Tibial artery (tissue), 4 donors: ENCODE data around the gene ZNF212.
"Not testable (repeated sequence)": the region's sequence is repeated elsewhere in the genome, so short reads cannot be mapped to it uniquely, and the experiment has no call there.

Experiments
- DNase-seq, 2 donors: peaks; one replicate each; pipeline ENCODE4 v3.0.0-alpha.2; 2019
- H3K27ac ChIP-seq, 2 donors: fragments of 200-600 bp; sonication (generic) in 1 of 2; 1 replicate in 1 of 2; 2 replicates in 1 of 2; pipeline ENCODE4 v1.5.1; 2018 to 2019; ENCODE audit warnings: mild to moderate bottlenecking in 1 of 2
- H3K27me3 ChIP-seq, 2 donors: fragments of 200-600 bp; sonication (generic) in 1 of 2; one replicate each; pipeline versions ENCODE4 v1.5.1 to v1.6.0; 2016 to 2019
- H3K36me3 ChIP-seq, 3 donors: fragments of 200-600 bp; sonication (generic) in 2 of 3; one replicate each; pipeline ENCODE4 v1.5.1; 2016 to 2019; ENCODE audit warnings: mild to moderate bottlenecking in 2 of 3
- H3K4me1 ChIP-seq, 4 donors: fragments of 200-600 bp; sonication (generic) in 2 of 4; 1 replicate in 3 of 4; 2 replicates in 1 of 4; pipeline ENCODE4 v1.5.1; 2016 to 2019
- H3K4me3 ChIP-seq, 2 donors: fragments of 200-600 bp; sonication (generic) in 1 of 2; 1 replicate in 1 of 2; 2 replicates in 1 of 2; pipeline ENCODE4 v1.5.1; 2018 to 2019; ENCODE audit warnings: mild to moderate bottlenecking in 2 of 2
- H3K9me3 ChIP-seq, 3 donors: fragments of 200-600 bp; sonication (generic) in 1 of 3; one replicate each; pipeline ENCODE4 v1.5.1; 2016 to 2019
- CTCF ChIP-seq, 2 experiments: fragments of 200-600 bp in 1 of 2; fragments of 450-650 bp in 1 of 2; IDR thresholded peaks; one replicate each; pipeline ENCODE4 v1.5.1; 2017 to 2019; ENCODE audit warnings: antibody characterized with exemption in 2 of 2, mild to moderate bottlenecking in 1 of 2, moderate library complexity in 1 of 2
- intact Hi-C: fragments of 100-400 bp; cut with DNase I; formaldehyde crosslinking; loops from one replicate; pipeline ENCODE4 v1.15.0; 2023; ENCODE audit warnings: low total_unique reads

Gene ZNF212

GRCh38 chr7:149257146-149257545, 17.7 kb downstream of the ZNF212 start:
- no peak for DNase-seq
- Histone ChIP-seq H3K36me3 (peaks cover 28 to 49% (median 32%) of the 10 kb centered on the region in 3 donors), H3K27ac (no peak overlapping the region), H3K4me3 (no peak overlapping the region), H3K4me1 (peaks cover 0 to 5% (median 4%) of the 10 kb centered on the region in 4 donors), H3K9me3 (no peaks in the 10 kb centered on the region), H3K27me3 (no peaks in the 10 kb centered on the region)
- no peak for TF ChIP-seq CTCF (IDR thresholded peaks at IDR 0.05)
- intact Hi-C loops, result no loop called here

- no peaks in the 10 kb centered on the region for H3K9me3 ChIP-seq
- peak overlapping the region; percentile 80 to 92 for H3K27ac ChIP-seq
- no peak for TF ChIP-seq CTCF (IDR thresholded peaks at IDR 0.05)
- intact Hi-C loops, result no loop called here
- H3K36me3 ChIP-seq, result peaks cover 2 to 22% (median 5%) of the 10 kb centered on the region in 3 donors
- peaks cover 0 to 27% (median 21%) of the 10 kb centered on the region in 4 donors for H3K4me1 ChIP-seq
- no peak for DNase-seq
- H3K4me3 ChIP-seq, result peak overlapping the region; percentile 58 to 73
- no peaks in the 10 kb centered on the region for H3K27me3 ChIP-seq
Observed at GRCh38 chr7:149261316-149261828, 21.9 kb downstream of the ZNF212 start.

- Histone ChIP-seq H3K4me1 (peaks cover 0 to 27% (median 21%) of the 10 kb centered on the region in 4 donors), H3K27me3 (no peaks in the 10 kb centered on the region), H3K4me3 (peak within 1 kb of the TSS; percentile 58 to 73), H3K36me3 (peaks cover 9 to 22% (median 11%) of the 10 kb centered on the region in 3 donors), H3K9me3 (no peaks in the 10 kb centered on the region), H3K27ac (peak within 1 kb of the TSS; percentile 80 to 92)
- peak; percentile 83 to 92 for DNase-seq
- peak; percentile 81 to 87 for TF ChIP-seq CTCF (IDR thresholded peaks at IDR 0.05)
- intact Hi-C loops, result no loop called here
Observed at GRCh38 chr7:149261829-149262617, 22.6 kb downstream of the ZNF212 start, which contains the start of gene ZNF783. Gene ZNF783, plus strand, starts transcription at chr7:149262196. Its CDS starts 138 bp downstream, at chr7:149262334.

GRCh38 chr7:149266451-149266850, 27.0 kb downstream of the ZNF212 start:
- no peak overlapping the region for H3K27ac ChIP-seq
- peaks cover 31 to 62% (median 39%) of the 10 kb centered on the region in 3 donors for H3K36me3 ChIP-seq
- no peak for TF ChIP-seq CTCF (IDR thresholded peaks at IDR 0.05)
- H3K9me3 ChIP-seq, result no peaks in the 10 kb centered on the region
- no peaks in the 10 kb centered on the region for H3K27me3 ChIP-seq
- H3K4me3 ChIP-seq, result no peak overlapping the region
- intact Hi-C loops, result no loop called here
- H3K4me1 ChIP-seq, result peaks cover 0 to 22% (median 18%) of the 10 kb centered on the region in 4 donors
- DNase-seq, result no peak

- Histone ChIP-seq H3K4me3 (no peak overlapping the region), H3K36me3 (peaks cover 37 to 74% (median 50%) of the 10 kb centered on the region in 3 donors), H3K9me3 (no peaks in the 10 kb centered on the region), H3K4me1 (peaks cover 0 to 19% (median 13%) of the 10 kb centered on the region in 4 donors), H3K27ac (no peak overlapping the region), H3K27me3 (no peaks in the 10 kb centered on the region)
- DNase-seq, result no peak
- no peak for TF ChIP-seq CTCF (IDR thresholded peaks at IDR 0.05)
- intact Hi-C loops, result no loop called here
Observed at GRCh38 chr7:149267733-149268132, 28.3 kb downstream of the ZNF212 start.

- peaks cover 50 to 82% (median 66%) of the 10 kb centered on the region in 3 donors for H3K36me3 ChIP-seq
Observed at GRCh38 chr7:149274424-149274823, 35.0 kb downstream of the ZNF212 start.

More at GRCh38 chr7:149274424-149274823, 35.0 kb downstream of the ZNF212 start:
- intact Hi-C loops, H3K27ac ChIP-seq, DNase-seq, H3K4me3 ChIP-seq, H3K27me3 ChIP-seq, H3K4me1 ChIP-seq, H3K9me3 ChIP-seq: not testable (repeated sequence)
